ENCODE measurements around the gene TCF7L1. TPM values are rescaled to one million over a fixed set of nuclear protein-coding genes. Genes with fewer than 3 reads are reported as not detected.

TCF7L1 gene
- total and polyA plus RNA-seq, 3 experiments from 2014 or later, result 0.07 TPM; not detected in 2

DNA sequence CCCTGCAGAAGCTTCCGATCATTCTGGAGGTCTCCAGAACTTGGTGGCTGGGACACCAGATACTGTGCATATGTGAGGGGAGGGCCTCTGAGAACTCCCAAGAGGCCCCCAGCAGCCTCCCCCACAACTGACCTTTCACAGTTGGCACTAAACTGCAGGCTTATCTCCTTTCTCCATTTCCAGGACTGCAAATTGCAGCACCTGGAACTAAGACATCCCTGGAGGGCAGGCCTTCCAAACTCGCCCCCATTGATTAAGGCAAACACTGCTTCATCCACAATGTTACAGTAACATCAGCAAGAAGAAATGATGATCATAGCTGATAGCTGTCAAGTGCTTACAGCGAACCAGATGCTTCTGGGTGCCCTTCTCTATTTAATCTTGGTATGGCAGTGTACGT is 126.7 kb downstream of the TCF7L1 start:
- no peak for DNase-seq
- Histone ChIP-seq H3K4me3 (ENCODE audit: low read length) (no peak overlapping the region), H3K9me3 (ENCODE audit: low read length) (no peaks in the 10 kb centered on the region), H3K4me1 (ENCODE audit: insufficient read depth, low read length) (no peaks in the 10 kb centered on the region), H3K27me3 (ENCODE audit: insufficient read depth, low read length, poor library complexity, severe bottlenecking) (no peaks in the 10 kb centered on the region), H3K27ac (ENCODE audit: low read depth, low read length) (no peak overlapping the region), H3K36me3 (ENCODE audit: insufficient read depth, low read length) (no peaks in the 10 kb centered on the region)
- ChIA-PET POLR2A (no interaction called here), CTCF (no interaction called here)
- H3K27me3 Mint-ChIP-seq, result peaks cover 5 to 7% of the 10 kb centered on the region in 2 donors
- H3K9me3 Mint-ChIP-seq, result no peaks in the 10 kb centered on the region
- no peaks in the 10 kb centered on the region for H3K4me1 Mint-ChIP-seq
- no peaks in the 10 kb centered on the region for H3K36me3 Mint-ChIP-seq
- no peak overlapping the region for H3K4me3 Mint-ChIP-seq
- H3K27ac Mint-ChIP-seq, result no peak overlapping the region

DNA sequence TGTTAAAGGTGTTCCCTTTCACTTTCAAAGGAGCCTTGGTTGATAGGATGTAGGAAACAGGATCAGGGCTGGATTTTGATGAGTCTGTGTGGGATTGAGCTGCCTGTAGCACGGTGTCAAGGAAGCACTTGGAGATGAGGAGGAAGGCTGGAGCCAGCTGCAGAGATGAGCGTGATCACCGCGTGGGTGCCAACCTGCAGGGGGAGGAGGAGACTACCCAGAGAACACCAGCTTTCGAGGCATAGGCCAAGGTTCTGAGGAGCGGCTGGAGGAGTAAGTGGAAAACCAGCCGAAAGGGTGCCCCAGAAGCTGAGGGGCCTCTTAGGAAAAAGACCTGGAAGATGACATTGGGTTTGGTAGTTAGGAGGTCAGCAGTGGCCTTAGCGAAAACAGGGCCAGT is 130.4 kb downstream of the TCF7L1 start:
- Mint-ChIP-seq H3K9me3 (no peaks in the 10 kb centered on the region), H3K4me3 (no peak overlapping the region), H3K27ac (no peak overlapping the region), H3K27me3 (peaks cover 4 to 5% of the 10 kb centered on the region in 2 donors), H3K36me3 (no peaks in the 10 kb centered on the region), H3K4me1 (no peaks in the 10 kb centered on the region)
- ChIA-PET CTCF (interaction anchor here (0.9 to 12.5 kb wide), 3 partner anchors 17 to 37 kb away, joined by 3 to 130 read pairs (median 5); no protein-coding TSS in a partner anchor), POLR2A (no interaction called here)
- no peaks in the 10 kb centered on the region for H3K36me3 ChIP-seq (ENCODE audit: insufficient read depth, low read length)
- H3K27me3 ChIP-seq (ENCODE audit: insufficient read depth, low read length, poor library complexity, severe bottlenecking), result no peaks in the 10 kb centered on the region
- no peaks in the 10 kb centered on the region for H3K9me3 ChIP-seq (ENCODE audit: low read length)
- no peaks in the 10 kb centered on the region for H3K4me1 ChIP-seq (ENCODE audit: insufficient read depth, low read length)
- no peak for DNase-seq
- H3K27ac ChIP-seq (ENCODE audit: low read depth, low read length), result no peak overlapping the region
- H3K4me3 ChIP-seq (ENCODE audit: low read length), result no peak overlapping the region

DNA sequence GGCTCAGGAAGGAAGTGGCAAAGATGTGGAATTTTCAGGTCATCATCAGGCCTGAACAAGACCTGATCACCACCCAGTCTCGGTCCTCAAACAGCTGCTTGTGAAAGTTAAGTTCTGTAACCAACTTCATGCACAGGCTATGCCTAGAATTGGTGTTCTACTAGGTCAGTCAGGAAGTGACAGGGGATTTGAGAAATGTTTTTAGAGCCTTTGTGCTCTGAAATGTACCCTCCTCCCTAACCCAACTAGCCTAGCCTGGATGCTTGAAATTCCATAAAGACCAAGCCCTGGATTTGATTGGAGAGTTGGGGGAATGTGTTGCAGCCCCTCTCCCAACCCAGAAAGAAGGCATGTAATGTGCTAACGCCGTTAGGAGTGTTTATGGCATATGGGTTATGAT is 131.3 kb downstream of the TCF7L1 start:
- CTCF ChIA-PET, result interaction anchor here (0.9 to 12.5 kb wide), 3 partner anchors 16 to 34 kb away, joined by 3 to 130 read pairs (median 128); no protein-coding TSS in a partner anchor
- POLR2A ChIA-PET, result no interaction called here
- Mint-ChIP-seq H3K9me3 (no peaks in the 10 kb centered on the region), H3K36me3 (no peaks in the 10 kb centered on the region), H3K4me3 (no peak overlapping the region), H3K4me1 (no peaks in the 10 kb centered on the region), H3K27me3 (peaks cover 4 to 9% of the 10 kb centered on the region in 2 donors), H3K27ac (no peak overlapping the region)
- H3K9me3 ChIP-seq (ENCODE audit: low read length), result no peaks in the 10 kb centered on the region
- no peak overlapping the region for H3K4me3 ChIP-seq (ENCODE audit: low read length)
- no peaks in the 10 kb centered on the region for H3K27me3 ChIP-seq (ENCODE audit: insufficient read depth, low read length, poor library complexity, severe bottlenecking)
- H3K4me1 ChIP-seq (ENCODE audit: insufficient read depth, low read length), result no peaks in the 10 kb centered on the region
- H3K27ac ChIP-seq (ENCODE audit: low read depth, low read length), result no peak overlapping the region
- no peaks in the 10 kb centered on the region for H3K36me3 ChIP-seq (ENCODE audit: insufficient read depth, low read length)
- DNase-seq, result no peak

- Mint-ChIP-seq H3K27ac (peak overlapping the region in 1 of 8 donors; percentile 69), H3K36me3 (no peaks in the 10 kb centered on the region), H3K9me3 (no peaks in the 10 kb centered on the region), H3K27me3 (peaks cover 6 to 11% of the 10 kb centered on the region in 2 donors), H3K4me1 (no peaks in the 10 kb centered on the region), H3K4me3 (no peak overlapping the region)
- CTCF ChIA-PET, result interaction anchor here (1.7 to 12.5 kb wide), 3 partner anchors 10 to 33 kb away, joined by 5 to 130 read pairs (median 128); no protein-coding TSS in a partner anchor
- no peak for DNase-seq
- no peaks in the 10 kb centered on the region for H3K27me3 ChIP-seq (ENCODE audit: insufficient read depth, low read length, poor library complexity, severe bottlenecking)
- H3K9me3 ChIP-seq (ENCODE audit: low read length), result no peaks in the 10 kb centered on the region
- no peak overlapping the region for H3K4me3 ChIP-seq (ENCODE audit: low read length)
- no peaks in the 10 kb centered on the region for H3K4me1 ChIP-seq (ENCODE audit: insufficient read depth, low read length)
- H3K36me3 ChIP-seq (ENCODE audit: insufficient read depth, low read length), result no peaks in the 10 kb centered on the region
- POLR2A ChIA-PET, result interaction anchor here (0.5 kb wide), 1 partner anchor 21 kb away, joined by 4 read pairs; no protein-coding TSS in a partner anchor
- no peak overlapping the region for H3K27ac ChIP-seq (ENCODE audit: low read depth, low read length)
These were observed 132.1 kb downstream of the TCF7L1 start for GRCh38 chr2:85265304-85265703.

DNA sequence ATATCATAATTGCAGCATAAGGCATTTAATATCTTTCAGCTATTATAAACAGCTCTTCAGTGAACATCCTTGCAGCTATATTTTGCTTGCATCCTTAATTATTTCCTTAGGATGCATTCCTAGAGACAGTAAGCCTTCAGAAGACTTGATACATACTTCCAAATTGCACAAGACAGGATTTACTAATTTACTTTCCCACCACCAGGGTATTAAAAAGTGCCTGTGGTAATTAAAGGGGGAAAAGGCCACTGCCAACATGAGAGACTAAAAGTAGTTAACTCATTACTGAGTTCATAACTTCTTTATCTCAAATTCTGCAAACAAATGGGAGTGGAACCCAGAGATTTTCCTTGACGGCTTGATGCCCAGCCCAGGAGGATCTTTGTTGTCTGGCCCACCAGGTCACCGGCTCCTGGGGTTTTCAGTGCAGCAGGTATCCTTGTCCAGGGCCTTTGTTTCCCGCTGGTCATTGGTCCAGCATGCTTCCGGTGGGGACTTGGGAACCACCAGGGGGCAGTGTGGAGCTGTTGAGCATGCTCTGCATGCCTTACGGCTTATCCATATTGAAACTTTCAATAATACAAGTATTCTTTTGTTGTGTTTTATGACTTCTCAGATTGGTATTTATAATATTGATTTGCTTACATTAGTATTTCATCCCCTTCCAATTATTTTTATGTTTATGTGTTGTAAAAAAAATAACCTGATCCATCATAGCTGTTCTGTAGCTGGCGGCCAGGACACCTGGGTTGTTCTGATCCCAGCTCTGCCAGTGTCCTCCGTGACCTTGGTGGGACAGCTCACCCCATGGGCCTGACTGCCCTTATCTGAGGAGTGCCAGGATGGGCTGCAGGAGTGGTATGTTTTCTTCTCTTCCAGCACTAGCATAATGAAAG is 133.2 kb downstream of the TCF7L1 start:
- H3K27me3 Mint-ChIP-seq, result peaks cover 15 to 19% of the 10 kb centered on the region in 2 donors
- no peaks in the 10 kb centered on the region for H3K9me3 Mint-ChIP-seq
- no peaks in the 10 kb centered on the region for H3K36me3 ChIP-seq (ENCODE audit: insufficient read depth, low read length)
- H3K9me3 ChIP-seq (ENCODE audit: low read length), result no peaks in the 10 kb centered on the region
- CTCF ChIA-PET, result interaction anchor here (0.6 to 12.5 kb wide), 11 partner anchors 9 to 286 kb away, joined by 3 to 130 read pairs (median 5); no protein-coding TSS in a partner anchor
- peak overlapping the region in 1 of 7 donors; percentile 41 for H3K4me3 Mint-ChIP-seq
- H3K4me1 ChIP-seq (ENCODE audit: insufficient read depth, low read length), result no peaks in the 10 kb centered on the region
- POLR2A ChIA-PET, result no interaction called here
- H3K36me3 Mint-ChIP-seq, result no peaks in the 10 kb centered on the region
- H3K27ac Mint-ChIP-seq, result peak overlapping the region in 1 of 8 donors; percentile 54
- H3K4me3 ChIP-seq (ENCODE audit: low read length), result no peak overlapping the region
- H3K27ac ChIP-seq (ENCODE audit: low read depth, low read length), result no peak overlapping the region
- H3K4me1 Mint-ChIP-seq, result no peaks in the 10 kb centered on the region
- peak; percentile 41 to 77 (median 62) for DNase-seq
- no peaks in the 10 kb centered on the region for H3K27me3 ChIP-seq (ENCODE audit: insufficient read depth, low read length, poor library complexity, severe bottlenecking)

DNA sequence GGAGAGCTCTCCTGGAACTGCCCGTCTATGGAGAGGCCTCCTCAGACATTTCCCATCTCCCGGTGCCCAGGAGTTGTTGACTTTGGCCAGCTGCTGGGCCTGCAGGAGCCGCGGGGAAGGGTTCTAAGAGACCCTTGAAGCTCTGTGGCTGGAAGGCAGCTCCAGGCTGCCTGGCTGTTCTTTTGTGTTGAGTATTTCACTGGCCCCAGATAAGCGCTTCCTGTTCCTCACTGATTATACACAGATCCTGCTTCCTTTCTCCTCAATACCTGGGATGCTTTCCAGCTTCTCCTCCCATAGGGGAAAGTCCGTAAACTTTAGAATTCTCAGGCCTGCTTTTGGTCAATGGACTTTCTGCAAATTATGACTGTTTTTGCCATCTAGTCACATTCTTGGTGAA is 136.8 kb downstream of the TCF7L1 start:
- Histone ChIP-seq H3K9me3 (ENCODE audit: low read length) (no peaks in the 10 kb centered on the region), H3K27me3 (ENCODE audit: insufficient read depth, low read length, poor library complexity, severe bottlenecking) (no peaks in the 10 kb centered on the region), H3K4me3 (ENCODE audit: low read length) (no peak overlapping the region), H3K4me1 (ENCODE audit: insufficient read depth, low read length) (no peaks in the 10 kb centered on the region), H3K27ac (ENCODE audit: low read depth, low read length) (no peak overlapping the region), H3K36me3 (ENCODE audit: insufficient read depth, low read length) (no peaks in the 10 kb centered on the region)
- ChIA-PET POLR2A (no interaction called here), CTCF (interaction anchor here (1.1 to 12.5 kb wide), 4 partner anchors 11 to 28 kb away, joined by 3 to 130 read pairs (median 66); no protein-coding TSS in a partner anchor)
- DNase-seq, result no peak
- no peaks in the 10 kb centered on the region for H3K4me1 Mint-ChIP-seq
- H3K4me3 Mint-ChIP-seq, result no peak overlapping the region
- H3K36me3 Mint-ChIP-seq, result no peaks in the 10 kb centered on the region
- H3K27me3 Mint-ChIP-seq, result peaks cover 22 to 33% of the 10 kb centered on the region in 2 donors
- no peak overlapping the region for H3K27ac Mint-ChIP-seq
- H3K9me3 Mint-ChIP-seq, result no peaks in the 10 kb centered on the region

DNA sequence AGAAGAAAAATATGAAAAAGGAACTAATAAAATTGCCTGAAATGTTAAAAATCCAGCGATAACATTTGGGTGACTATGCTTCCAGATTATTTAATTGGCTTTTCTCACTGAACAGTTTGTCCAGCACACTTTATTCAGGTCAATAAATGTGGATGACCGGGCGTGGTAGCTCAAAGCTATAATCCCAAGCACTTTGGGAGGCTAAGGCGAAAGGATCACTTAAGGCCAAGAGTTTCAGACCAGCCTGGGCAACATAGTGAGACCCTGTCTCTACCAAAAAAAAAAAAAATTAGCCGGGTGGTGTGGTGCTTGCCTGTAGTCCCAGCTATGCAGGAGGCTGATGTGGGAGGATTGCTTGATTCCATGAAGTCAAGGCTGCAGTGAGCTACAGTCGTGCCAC is 139.2 kb downstream of the TCF7L1 start:
- Mint-ChIP-seq H3K27ac (peak overlapping the region in 1 of 8 donors; percentile 61), H3K27me3 (peaks cover 25 to 47% of the 10 kb centered on the region in 2 donors), H3K9me3 (no peaks in the 10 kb centered on the region), H3K36me3 (no peaks in the 10 kb centered on the region), H3K4me3 (no peak overlapping the region), H3K4me1 (no peaks in the 10 kb centered on the region)
- Histone ChIP-seq H3K4me3 (ENCODE audit: low read length) (no peak overlapping the region), H3K27me3 (ENCODE audit: insufficient read depth, low read length, poor library complexity, severe bottlenecking) (no peaks in the 10 kb centered on the region), H3K9me3 (ENCODE audit: low read length) (no peaks in the 10 kb centered on the region), H3K4me1 (ENCODE audit: insufficient read depth, low read length) (no peaks in the 10 kb centered on the region), H3K36me3 (ENCODE audit: insufficient read depth, low read length) (no peaks in the 10 kb centered on the region), H3K27ac (ENCODE audit: low read depth, low read length) (no peak overlapping the region)
- ChIA-PET POLR2A (no interaction called here), CTCF (interaction anchor here (1.1 to 12.5 kb wide), 3 partner anchors 15 to 365 kb away, joined by 3 to 130 read pairs (median 128); no protein-coding TSS in a partner anchor)
- no peak for DNase-seq
